K562 (cell line): ENCODE measurements around the gene SLC4A2. TPM values are rescaled to one million over a fixed set of nuclear protein-coding genes. Genes with fewer than 3 reads are reported as not detected.
A peak's percentile ranks its signal among the peaks of the same experiment; 100 is the strongest.
"Not testable (repeated sequence)": the region's sequence is repeated elsewhere in the genome, so short reads cannot be mapped to it uniquely, and the experiment has no call there.

Experiments used
- ATAC-seq: fragments of 200-7000 bp; cut with Tn5 transposase; 3 replicates; pipeline ENCODE4 v1.9.1; 2020; ENCODE audit warnings: moderate library complexity
- BruUV-seq: library from RNA; stranded (reverse); fragments of 400-500 nt; replicated peaks from 2 replicates; lab custom pipeline; 2021; lab: Mats Ljungman, UMichigan
- CTCF ChIA-PET: fragments of 300-600 bp; formaldehyde crosslinking; extraction: SDS; loops from one replicate; lab custom pipeline; 2021; ENCODE audit warnings: low intra/inter-chr PET ratio; lab: Yijun Ruan, JAX
- POLR2A ChIA-PET: fragments of 300-600, 350-650 bp; sonication (Branson Sonifier 250); formaldehyde crosslinking; extraction: SDS; loops from one replicate; lab custom pipeline; 2021; ENCODE audit warnings: antibody characterized with exemption, inconsistent platforms; lab: Yijun Ruan, JAX
- DNase-seq, 4 experiments: peaks; one replicate each; pipeline versions ENCODE4 v3.0.0 to v3.0.0-alpha.2; 2011 to 2018; ENCODE audit warnings: low spot score in 3 of 4, mixed read lengths in 3 of 4; ENCODE audit errors: extremely low read depth in 1 of 4
- FAIRE-seq: peaks from 2 replicates; lab custom pipeline; 2011; peaks lifted over from hg19 to GRCh38; lab: Jason Lieb, UNC
- H2AFZ ChIP-seq: 2 replicates; pipeline ENCODE4 v1.6.0; 2011; ENCODE audit warnings: low read depth, low read length, control low read depth, inconsistent platforms
- H3K27ac ChIP-seq: fragments of 200-600 bp; 3 replicates; pipeline ENCODE4 v1.8.0; 2011; ENCODE audit warnings: low read depth, mild to moderate bottlenecking, control low read depth, inconsistent platforms, low read length, moderate library complexity, mixed read lengths; ENCODE audit errors: extremely low read depth
- H3K27me3 ChIP-seq, 2 experiments: fragments of 300-600 bp in 1 of 2; 2 replicates in 1 of 2; 3 replicates in 1 of 2; pipeline versions ENCODE4 v1.6.0 to v1.8.0; 2011; ENCODE audit warnings: inconsistent platforms in 2 of 2, low read length in 2 of 2, mild to moderate bottlenecking in 1 of 2, mixed read lengths in 1 of 2, moderate library complexity in 1 of 2; ENCODE audit not compliant: control insufficient read depth in 2 of 2, insufficient read depth in 2 of 2
- H3K36me3 ChIP-seq: fragments of 300-600 bp; 3 replicates; pipeline ENCODE4 v1.8.0; 2011; ENCODE audit warnings: mild to moderate bottlenecking, low read length, inconsistent platforms; ENCODE audit not compliant: control insufficient read depth, insufficient read depth
- H3K4me1 ChIP-seq, 2 experiments: fragments of 200-600 bp in 1 of 2; replicated peaks in 1 of 2; 2 replicates in 1 of 2; 3 replicates in 1 of 2; pipeline versions ENCODE4 v1.5.1 to v1.8.0; 2011; ENCODE audit warnings: inconsistent platforms in 2 of 2, low read length in 2 of 2, mild to moderate bottlenecking in 1 of 2, mixed read lengths in 1 of 2, moderate library complexity in 1 of 2; ENCODE audit not compliant: control insufficient read depth in 2 of 2, insufficient read depth in 2 of 2
- H3K4me2 ChIP-seq: 2 replicates; pipeline ENCODE4 v1.6.1; 2011; ENCODE audit warnings: low read length, control low read depth, inconsistent platforms, mixed read lengths; ENCODE audit not compliant: insufficient read depth
- H3K4me3 ChIP-seq: fragments of 200-600 bp; sonication (generic), shearing (Covaris generic); 2 replicates; pipeline ENCODE4 v1.5.1; 2016; ENCODE audit warnings: control low read depth, inconsistent platforms
- H3K79me2 ChIP-seq: fragments of 200-600 bp; 3 replicates; pipeline ENCODE4 v1.8.0; 2011; ENCODE audit warnings: low read length, inconsistent platforms; ENCODE audit not compliant: control insufficient read depth, insufficient read depth
- H3K9ac ChIP-seq, 2 experiments: 2 replicates each; pipeline versions ENCODE4 v1.6.0 to v1.6.1; 2011; ENCODE audit warnings: low read depth in 2 of 2, low read length in 2 of 2, control low read depth in 1 of 2, inconsistent platforms in 1 of 2, mild to moderate bottlenecking in 1 of 2, mixed read lengths in 1 of 2; ENCODE audit not compliant: insufficient read depth in 1 of 2
- H3K9me1 ChIP-seq: one replicate; pipeline ENCODE4 v1.6.0; 2011; ENCODE audit warnings: inconsistent platforms, mild to moderate bottlenecking, low read length, moderate library complexity; ENCODE audit not compliant: control insufficient read depth, insufficient read depth
- H3K9me3 ChIP-seq: replicated peaks from 2 replicates; pipeline ENCODE4 v1.5.1; 2011; ENCODE audit warnings: low read depth, low read length, inconsistent platforms; ENCODE audit not compliant: control insufficient read depth, insufficient read depth
- H4K20me1 ChIP-seq: replicated peaks from 2 replicates; pipeline ENCODE4 v1.6.1; 2011; ENCODE audit warnings: low read length, inconsistent platforms, mixed read lengths; ENCODE audit not compliant: control insufficient read depth, insufficient read depth
- NCOR1 ChIP-seq: fragments of 450-650 bp; IDR thresholded peaks from 2 replicates; pipeline ENCODE4 v1.6.1; 2016; ENCODE audit warnings: mild to moderate bottlenecking, moderate library complexity
- POLR2G ChIP-seq: fragments of 200-400 bp; formaldehyde crosslinking; IDR thresholded peaks from 2 replicates; pipeline ENCODE4 v1.6.1; 2017; ENCODE audit warnings: low read depth, mild to moderate bottlenecking, antibody characterized with exemption, low read length, moderate library complexity
- RBFOX2 ChIP-seq: fragments of 200-400 bp; formaldehyde crosslinking; IDR thresholded peaks from 2 replicates; pipeline ENCODE4 v1.6.1; 2017; ENCODE audit warnings: low read depth, mild to moderate bottlenecking, low read length, moderate library complexity
- SOX6 ChIP-seq: fragments of 450-650 bp; IDR thresholded peaks from 2 replicates; pipeline ENCODE4 v1.6.1; 2014; ENCODE audit warnings: mild to moderate bottlenecking
- ZNF583 ChIP-seq: fragments of 250-450 bp; sonication (Bioruptor Pico); IDR thresholded peaks from 2 replicates; pipeline ENCODE4 v1.4.0; 2020
- WGBS: fragments of 100-300 bp; shearing (Covaris generic); methylation state at CpG from one replicate; pipeline ENCODE4 v1.1.6; 2016; ENCODE audit warnings: low coverage, mixed read lengths; ENCODE audit not compliant: insufficient coverage; ENCODE audit errors: missing lambda C conversion rate; 5-methylcytosine and 5-hydroxymethylcytosine counted together
- in situ Hi-C: fragments of 300-500 bp; cut with MboI; formaldehyde crosslinking; loops from 4 replicates; pipeline ENCODE4 v1.15.0; 2018; ENCODE audit warnings: inconsistent platforms, mixed read lengths
- intact Hi-C: fragments of 100-400 bp; cut with micrococcal nuclease; formaldehyde crosslinking; loops from 2 replicates; pipeline ENCODE4 v1.14.2; 2022
- polyA plus RNA-seq, 8 experiments: library from polyadenylated mRNA; depleted of rRNA in 4 of 8; stranded (reverse) in 5 of 8; unstranded in 3 of 8; fragments of >200 nt; fragmentation: Nextera tagmentation in 2 of 8; fragmentation: Illumina TruSeq in 1 of 8; extraction: Ambion mirVana in 2 of 8; extraction: Trizol in 1 of 8; gene quantifications; 2 replicates each; pipeline versions ENCODE4 v1.2.1 to v1.2.3, GENCODE V29; 2011 to 2014; ENCODE audit warnings: inconsistent platforms in 1 of 8, missing spikeins in 1 of 8
- total RNA-seq, 7 experiments: library from RNA; depleted of rRNA in 6 of 7; stranded (reverse); fragments of >200 nt in 6 of 7; fragmentation: Illumina TruSeq in 2 of 7; extraction: Trizol in 2 of 7; gene quantifications; 2 replicates each; pipeline versions ENCODE4 v1.2.1 to v1.2.3, GENCODE V29; 2011 to 2021; ENCODE audit warnings: low replicate concordance in 1 of 7

SLC4A2 gene
- total and polyA plus RNA-seq, 9 of the 15 experiments (the other 6 are each of a cell fraction or from before 2014, with no cell fraction given) = 11.4 to 375 (median 130) TPM

DNA sequence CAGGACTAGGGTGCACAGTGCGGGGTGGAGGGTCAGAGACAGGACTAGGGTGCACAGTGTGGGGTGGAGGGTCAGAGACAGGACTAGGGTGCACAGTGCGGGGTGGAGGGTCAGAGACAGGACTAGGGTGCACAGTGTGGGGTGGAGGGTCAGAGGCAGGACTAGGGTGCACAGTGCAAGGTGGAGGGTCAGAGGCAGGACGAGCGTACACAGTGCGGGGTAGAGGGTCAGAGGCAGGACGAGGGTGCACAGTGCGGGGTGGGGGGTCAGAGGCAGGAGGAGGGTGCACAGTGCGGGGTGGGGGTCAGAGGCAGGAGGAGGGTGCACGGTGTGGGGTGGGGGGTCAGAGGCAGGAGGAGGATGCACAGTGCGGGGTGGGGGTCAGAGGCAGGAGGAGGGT, 15.9 kb upstream of the SLC4A2 start:
- intact Hi-C loops, H3K4me3 ChIP-seq, H3K27ac ChIP-seq, ATAC-seq, H3K9ac ChIP-seq, FAIRE-seq, CTCF ChIA-PET, H3K27me3 ChIP-seq, DNase-seq, H3K9me3 ChIP-seq, H3K79me2 ChIP-seq, H4K20me1 ChIP-seq, BruUV-seq, H2AFZ ChIP-seq, H3K4me2 ChIP-seq, POLR2A ChIA-PET, in situ Hi-C loops: not testable (repeated sequence)
- peaks cover 13% of the 10 kb centered on the region for H3K9me1 ChIP-seq
- H3K36me3 ChIP-seq = peaks cover 21% of the 10 kb centered on the region
- H3K4me1 ChIP-seq = peaks cover 23 to 59% of the 10 kb centered on the region in 2 experiments
- WGBS = 73% methylated on average over 5 of the region's 10 CpGs
- TF ChIP-seq RBFOX2 (0 out of 2 replicates have a peak, but pooled peaks have one; percentile 41), POLR2G (peak; percentile 13; the same call in 1 of the 2 replicates)

DNA sequence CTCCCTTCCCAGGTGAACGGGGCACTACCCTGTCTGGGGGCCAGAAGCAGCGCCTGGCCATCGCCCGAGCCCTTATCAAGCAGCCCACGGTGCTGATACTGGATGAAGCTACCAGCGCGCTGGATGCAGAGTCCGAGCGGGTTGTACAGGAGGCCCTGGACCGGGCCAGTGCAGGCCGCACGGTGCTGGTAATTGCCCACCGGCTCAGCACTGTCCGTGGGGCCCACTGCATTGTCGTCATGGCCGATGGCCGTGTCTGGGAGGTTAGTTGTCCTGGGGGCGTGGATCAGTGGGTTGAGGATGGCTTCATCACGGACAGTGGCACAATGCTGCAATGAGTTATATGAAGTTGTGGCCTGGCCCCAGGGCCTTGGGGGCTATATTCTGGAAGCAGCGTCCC, 15.4 kb upstream of the SLC4A2 start:
- peaks cover 13% of the 10 kb centered on the region for H3K9me1 ChIP-seq
- H3K27ac ChIP-seq = no peak overlapping the region
- WGBS = 84% methylated on average over 20 of the region's 20 CpGs
- no peak for DNase-seq
- no peak overlapping the region for H2AFZ ChIP-seq
- no TSS peak for BruUV-seq
- no peak overlapping the region for H3K4me2 ChIP-seq
- POLR2A ChIA-PET = interaction anchor here (0.7 to 1.3 kb wide), 3 partner anchors 10 to 173 kb away, joined by 3 to 4 read pairs (median 3); no protein-coding TSS in a partner anchor
- in situ Hi-C loops = no loop called here
- peaks cover 18 to 59% of the 10 kb centered on the region in 2 experiments for H3K4me1 ChIP-seq
- no peaks in the 10 kb centered on the region for H3K9me3 ChIP-seq
- intact Hi-C loops = no loop called here
- FAIRE-seq = no peak
- peaks cover 21% of the 10 kb centered on the region for H3K36me3 ChIP-seq
- no peak overlapping the region for H3K4me3 ChIP-seq
- H3K27me3 ChIP-seq = no peaks in the 10 kb centered on the region
- no peak overlapping the region for H3K9ac ChIP-seq
- H4K20me1 ChIP-seq = peaks cover 10% of the 10 kb centered on the region
- no peak for TF ChIP-seq ZNF583
- TF ChIP-seq RBFOX2 = 0 out of 2 replicates have a peak, but pooled peaks have one; percentile 32
- TF ChIP-seq SOX6 = no peak
- TF ChIP-seq NCOR1 = no peak
- TF ChIP-seq POLR2G = peak; percentile 47
- CTCF ChIA-PET = no interaction called here
- H3K79me2 ChIP-seq = no peaks in the 10 kb centered on the region
- no peak for ATAC-seq
